DND-41 (cell line): Measurements from ENCODE around the gene AOPEP.

ENCODE experiments used
- EZH2 ChIP-seq: IDR thresholded peaks from 3 replicates; pipeline ENCODE4 v1.6.1; 2012; ENCODE audit warnings: borderline replicate concordance, low read depth, mild to moderate bottlenecking, moderate library complexity, low read length, inconsistent platforms; ENCODE audit not compliant: severe bottlenecking
- TF ChIP-seq, protein P1 (sequence below): IDR thresholded peaks from 2 replicates; pipeline ENCODE4 v1.5.1; 2012; ENCODE audit warnings: borderline replicate concordance, low read length, moderate library complexity, mild to moderate bottlenecking; ENCODE audit not compliant: poor library complexity, severe bottlenecking; ENCODE audit errors: extremely low read depth

- TF ChIP-seq, protein P1, sequence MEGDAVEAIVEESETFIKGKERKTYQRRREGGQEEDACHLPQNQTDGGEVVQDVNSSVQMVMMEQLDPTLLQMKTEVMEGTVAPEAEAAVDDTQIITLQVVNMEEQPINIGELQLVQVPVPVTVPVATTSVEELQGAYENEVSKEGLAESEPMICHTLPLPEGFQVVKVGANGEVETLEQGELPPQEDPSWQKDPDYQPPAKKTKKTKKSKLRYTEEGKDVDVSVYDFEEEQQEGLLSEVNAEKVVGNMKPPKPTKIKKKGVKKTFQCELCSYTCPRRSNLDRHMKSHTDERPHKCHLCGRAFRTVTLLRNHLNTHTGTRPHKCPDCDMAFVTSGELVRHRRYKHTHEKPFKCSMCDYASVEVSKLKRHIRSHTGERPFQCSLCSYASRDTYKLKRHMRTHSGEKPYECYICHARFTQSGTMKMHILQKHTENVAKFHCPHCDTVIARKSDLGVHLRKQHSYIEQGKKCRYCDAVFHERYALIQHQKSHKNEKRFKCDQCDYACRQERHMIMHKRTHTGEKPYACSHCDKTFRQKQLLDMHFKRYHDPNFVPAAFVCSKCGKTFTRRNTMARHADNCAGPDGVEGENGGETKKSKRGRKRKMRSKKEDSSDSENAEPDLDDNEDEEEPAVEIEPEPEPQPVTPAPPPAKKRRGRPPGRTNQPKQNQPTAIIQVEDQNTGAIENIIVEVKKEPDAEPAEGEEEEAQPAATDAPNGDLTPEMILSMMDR: no peak
- TF ChIP-seq EZH2: no peak
Observed at GRCh38 chr9:94721754-94722153, 4.7 kb upstream of the AOPEP start.
